DOHH2 (cell line): ENCODE results near the gene TMEM38B.

Source experiments
- CTCF ChIP-seq: fragments of 200-600 bp; sonication (generic); IDR thresholded peaks from one replicate; pipeline ENCODE4 v1.5.1; 2014; ENCODE audit warnings: antibody characterized with exemption, mild to moderate bottlenecking, low read depth, low read length; ENCODE audit not compliant: poor library complexity, severe bottlenecking
- EZH2phosphoT487 ChIP-seq: fragments of 200-600 bp; sonication (generic); IDR thresholded peaks from 2 replicates; pipeline ENCODE4 v1.6.1; 2017; ENCODE audit warnings: borderline replicate concordance, mild to moderate bottlenecking, antibody characterized with exemption, low read length, moderate library complexity, mixed read lengths

GRCh38 chr9:105701145-105701544 is 6.8 kb downstream of the TMEM38B start:
- no peak for TF ChIP-seq CTCF
- TF ChIP-seq EZH2phosphoT487, result no peak
